NB4 (cell line): Measurements from ENCODE around the gene IRF9.

Source experiments
- DNase-seq: peaks from one replicate; pipeline ENCODE4 v3.0.0; 2010; ENCODE audit warnings: low read depth
- H3K4me3 ChIP-seq: one replicate; pipeline ENCODE4 v1.5.1; 2011; ENCODE audit warnings: mild to moderate bottlenecking, low read depth, low read length, moderate library complexity
- MYC ChIP-seq: IDR thresholded peaks from 2 replicates; pipeline ENCODE4 v1.6.1; 2011; ENCODE audit warnings: low read depth, low read length
- POLR2A ChIP-seq: IDR thresholded peaks from 2 replicates; pipeline ENCODE4 v1.6.1; 2011; ENCODE audit warnings: mild to moderate bottlenecking; ENCODE audit not compliant: insufficient read length; ENCODE audit errors: extremely low read depth
- TF ChIP-seq, protein P1 (sequence below): IDR thresholded peaks from one replicate; pipeline ENCODE4 v1.5.1; 2012; ENCODE audit warnings: low read depth, low read length
- TF ChIP-seq, protein P2 (sequence below): IDR thresholded peaks from 2 replicates; pipeline ENCODE4 v1.6.1; 2011; ENCODE audit warnings: low read depth, low read length

IRF9 gene

DNA sequence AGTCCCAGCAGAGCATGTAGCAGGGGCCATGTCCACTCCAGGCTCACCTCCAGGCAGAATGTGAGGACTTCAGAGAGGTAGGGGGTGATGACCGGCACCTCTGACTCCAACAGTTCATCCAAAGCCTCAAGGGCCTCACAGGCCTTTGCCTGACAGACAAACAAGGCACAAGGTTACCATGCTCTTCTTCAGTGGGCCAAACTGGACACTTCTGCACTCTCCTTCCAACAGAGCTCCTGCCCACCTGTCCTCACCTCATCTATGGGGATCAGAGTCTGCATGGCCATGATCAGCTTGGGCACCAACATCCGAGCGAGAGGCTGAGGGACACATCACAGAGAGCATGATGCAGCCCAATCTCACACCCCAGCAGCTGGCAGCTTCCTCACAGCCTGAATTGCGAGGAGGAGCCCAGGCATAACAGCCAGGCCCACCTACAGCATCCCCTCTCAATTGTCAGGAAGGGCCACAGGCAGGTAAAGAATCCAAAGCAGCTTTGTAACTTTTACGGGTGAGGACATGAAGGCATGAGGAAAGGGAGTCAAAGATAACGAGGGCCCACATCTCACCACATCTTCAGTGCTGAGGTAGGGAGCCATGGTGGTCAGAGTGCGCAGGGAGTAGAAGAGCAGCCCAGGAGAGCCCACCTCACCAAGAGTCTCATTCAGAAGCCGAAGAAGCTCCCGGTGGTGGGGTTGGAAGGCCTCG is 25.9 kb downstream of the IRF9 start:
- TF ChIP-seq, protein P1, sequence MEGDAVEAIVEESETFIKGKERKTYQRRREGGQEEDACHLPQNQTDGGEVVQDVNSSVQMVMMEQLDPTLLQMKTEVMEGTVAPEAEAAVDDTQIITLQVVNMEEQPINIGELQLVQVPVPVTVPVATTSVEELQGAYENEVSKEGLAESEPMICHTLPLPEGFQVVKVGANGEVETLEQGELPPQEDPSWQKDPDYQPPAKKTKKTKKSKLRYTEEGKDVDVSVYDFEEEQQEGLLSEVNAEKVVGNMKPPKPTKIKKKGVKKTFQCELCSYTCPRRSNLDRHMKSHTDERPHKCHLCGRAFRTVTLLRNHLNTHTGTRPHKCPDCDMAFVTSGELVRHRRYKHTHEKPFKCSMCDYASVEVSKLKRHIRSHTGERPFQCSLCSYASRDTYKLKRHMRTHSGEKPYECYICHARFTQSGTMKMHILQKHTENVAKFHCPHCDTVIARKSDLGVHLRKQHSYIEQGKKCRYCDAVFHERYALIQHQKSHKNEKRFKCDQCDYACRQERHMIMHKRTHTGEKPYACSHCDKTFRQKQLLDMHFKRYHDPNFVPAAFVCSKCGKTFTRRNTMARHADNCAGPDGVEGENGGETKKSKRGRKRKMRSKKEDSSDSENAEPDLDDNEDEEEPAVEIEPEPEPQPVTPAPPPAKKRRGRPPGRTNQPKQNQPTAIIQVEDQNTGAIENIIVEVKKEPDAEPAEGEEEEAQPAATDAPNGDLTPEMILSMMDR: no peak
- TF ChIP-seq, protein P2, sequence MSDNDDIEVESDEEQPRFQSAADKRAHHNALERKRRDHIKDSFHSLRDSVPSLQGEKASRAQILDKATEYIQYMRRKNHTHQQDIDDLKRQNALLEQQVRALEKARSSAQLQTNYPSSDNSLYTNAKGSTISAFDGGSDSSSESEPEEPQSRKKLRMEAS: no peak
- TF ChIP-seq MYC (no peak), POLR2A (no peak)
- peak overlapping the region; percentile 85 for H3K4me3 ChIP-seq
- no peak for DNase-seq

DNA sequence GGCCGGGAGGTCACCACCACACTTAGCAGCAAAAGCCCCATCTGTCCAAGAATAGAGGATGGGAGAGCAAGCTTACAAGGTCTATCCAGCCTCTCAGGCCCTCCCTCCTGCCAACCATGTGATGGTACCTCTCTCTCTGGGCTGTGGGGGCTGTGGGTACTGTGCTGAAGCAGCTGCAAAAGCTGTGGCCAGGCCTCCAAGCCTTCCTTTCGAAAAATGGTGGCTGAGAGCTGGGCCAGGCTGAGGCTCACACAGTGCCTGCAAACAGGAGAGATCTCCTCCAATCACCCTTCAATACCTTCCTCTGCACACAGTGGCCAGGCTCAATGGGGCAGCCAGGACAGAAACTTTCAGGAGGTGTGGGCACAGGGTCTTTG is 26.5 kb downstream of the IRF9 start:
- H3K4me3 ChIP-seq: peak overlapping the region; percentile 85
- TF ChIP-seq, protein P2: no peak
- TF ChIP-seq MYC: no peak
- TF ChIP-seq, protein P1: no peak
- TF ChIP-seq POLR2A: no peak

DNA sequence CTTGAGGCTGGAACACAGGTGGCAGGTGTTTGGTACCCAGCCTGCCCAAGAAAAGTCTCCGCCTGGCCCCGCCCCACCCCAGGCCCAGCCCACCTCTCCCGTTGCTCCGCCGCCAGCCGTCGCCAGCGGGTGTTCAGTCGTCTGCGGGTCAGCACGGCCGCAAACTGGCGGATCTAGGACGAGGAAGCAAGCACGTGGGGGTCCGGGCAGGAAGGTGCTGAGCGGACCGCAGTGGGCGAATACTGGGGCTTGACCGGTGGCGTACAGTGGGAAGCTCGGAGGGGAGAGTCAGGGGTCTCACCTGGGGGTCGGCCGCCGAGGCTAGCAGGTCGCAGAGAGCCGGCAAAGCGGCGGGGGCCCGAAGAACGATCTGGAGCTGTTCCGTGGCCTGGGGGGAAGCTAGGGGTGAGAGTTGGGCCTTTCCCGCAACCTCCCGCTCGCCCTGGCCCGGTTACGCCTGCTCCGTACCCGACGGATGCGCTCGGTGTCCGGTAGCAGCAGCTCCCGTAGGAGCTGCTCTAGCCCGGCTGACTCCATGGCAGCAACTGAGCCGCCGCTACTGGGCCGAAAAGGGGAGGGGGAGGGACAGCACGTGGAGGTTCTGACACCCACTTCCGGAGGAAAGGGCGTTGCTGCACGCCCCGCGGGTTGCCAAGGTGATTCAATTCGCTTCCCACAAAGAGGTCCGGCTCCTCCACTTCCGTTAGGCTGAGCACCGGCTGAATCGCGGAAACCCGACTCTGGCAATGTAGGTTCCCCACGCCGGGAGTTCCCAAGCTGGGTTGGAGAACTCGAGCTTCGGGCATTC is 27.4 kb downstream of the IRF9 start, which contains the start of gene IPO4:
IPO4 (minus strand) TSS at position 566 of the 808 bp plus-strand sequence; CDS start at position 537, 29 bp downstream.
- H3K4me3 ChIP-seq: peak within 1 kb of the TSS; percentile 85
- DNase-seq: peak; percentile 98
- TF ChIP-seq, protein P1: no peak
- peak; percentile 87 for TF ChIP-seq POLR2A
- TF ChIP-seq, protein P2: peak; percentile 100
- TF ChIP-seq MYC: peak; percentile 100

More for the DNA sequence above, 26.5 kb downstream of the IRF9 start:
- no peak for DNase-seq

DNA sequence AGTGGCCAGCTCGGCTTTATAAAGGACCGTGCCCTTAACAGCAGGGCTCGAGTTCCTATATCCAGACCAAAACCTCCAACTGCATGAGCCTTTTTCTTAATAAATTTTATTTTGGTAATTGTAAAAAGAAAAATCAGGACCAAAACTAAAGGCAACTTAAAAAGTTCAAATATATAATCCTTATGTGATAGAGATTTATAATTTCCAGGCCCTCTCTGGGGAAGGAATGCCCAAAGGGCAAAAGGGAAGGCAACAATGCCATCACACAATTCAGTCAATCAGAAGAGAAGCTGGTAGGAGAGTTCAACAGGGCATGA is 28.0 kb downstream of the IRF9 start:
- TF ChIP-seq, protein P1: no peak
- TF ChIP-seq, protein P2: no peak
- TF ChIP-seq MYC: no peak
- TF ChIP-seq POLR2A: no peak
- peak overlapping the region; percentile 45 for H3K4me3 ChIP-seq
- no peak for DNase-seq

DNA sequence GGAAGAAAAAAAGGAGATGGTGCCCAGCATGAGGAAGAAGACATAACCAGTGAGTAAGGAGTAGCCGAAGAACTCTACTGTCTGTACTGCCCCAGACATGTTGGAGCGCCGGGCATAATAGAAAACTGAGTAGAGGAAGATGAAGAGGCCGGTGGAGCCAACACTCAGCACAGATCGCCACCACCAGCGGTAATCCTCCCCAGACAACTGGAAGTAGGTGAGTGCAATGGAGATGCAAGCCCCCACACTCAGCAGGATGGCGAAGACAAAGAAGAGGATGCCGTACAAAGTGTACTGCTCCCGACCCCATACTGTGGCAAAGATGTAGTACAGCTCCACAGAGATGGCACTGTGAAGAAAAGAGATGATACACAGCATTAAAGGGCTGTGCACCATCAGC is 28.4 kb downstream of the IRF9 start:
- no peak overlapping the region for H3K4me3 ChIP-seq
- no peak for DNase-seq
- TF ChIP-seq, protein P1: no peak
- TF ChIP-seq POLR2A (no peak), MYC (no peak)
- TF ChIP-seq, protein P2: no peak
